IPS-NIHi7 (cell line): ENCODE results near the gene RAB11FIP4.

Experiments used
- DNase-seq: peaks from one replicate; pipeline ENCODE4 v3.0.0; 2012; ENCODE audit warnings: mixed read lengths; ENCODE audit errors: extremely low spot score

The RAB11FIP4 gene

DNA sequence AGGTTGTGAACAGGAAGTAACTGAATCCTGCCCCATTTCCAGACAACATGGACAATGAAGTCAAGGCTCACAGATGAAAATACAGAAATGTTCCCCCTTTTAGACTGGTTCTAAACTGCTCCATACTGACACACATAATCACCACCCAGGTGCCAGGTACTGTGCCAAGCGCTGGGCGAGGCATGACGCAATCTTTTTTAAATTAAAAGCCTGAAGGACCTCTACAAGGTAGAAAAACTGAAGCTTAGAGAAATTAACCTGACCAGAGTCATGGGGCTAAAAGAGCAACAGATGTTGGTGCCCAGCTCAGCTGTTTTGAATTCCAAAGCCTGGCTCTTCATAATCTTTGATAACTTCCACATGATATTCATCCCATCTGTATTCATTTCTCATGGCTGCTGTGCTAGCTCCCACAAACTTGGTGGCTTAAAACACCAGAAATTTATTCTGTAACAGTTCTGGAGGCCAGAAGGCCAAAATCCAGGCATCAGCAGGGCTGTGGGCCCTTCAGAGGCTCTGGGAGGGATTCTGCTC lies 4.9 kb upstream of the RAB11FIP4 start:
- DNase-seq, result no peak

GRCh38 chr17:31387438-31387837 lies 4.0 kb upstream of the RAB11FIP4 start:
- no peak for DNase-seq

DNA sequence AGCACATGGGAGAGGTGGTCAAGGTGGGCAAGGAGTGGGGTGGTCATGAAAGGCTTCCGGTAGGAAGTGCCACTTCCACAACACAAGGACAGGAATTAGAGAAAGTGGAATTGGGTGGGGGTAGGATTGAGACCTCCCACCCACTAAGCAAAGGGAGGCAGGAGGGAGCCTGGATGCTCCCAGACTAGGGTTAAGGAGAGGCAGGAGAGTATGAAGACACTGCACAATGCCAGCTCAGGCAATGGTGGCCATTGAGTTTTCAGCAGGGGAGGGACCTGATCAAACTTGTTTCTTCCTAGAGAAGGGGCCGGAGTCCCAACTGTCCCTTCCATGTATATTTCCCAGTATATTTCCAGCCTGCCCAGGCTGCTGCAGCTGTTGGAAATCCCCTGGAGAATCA lies 3.1 kb upstream of the RAB11FIP4 start:
- DNase-seq, result no peak

DNA sequence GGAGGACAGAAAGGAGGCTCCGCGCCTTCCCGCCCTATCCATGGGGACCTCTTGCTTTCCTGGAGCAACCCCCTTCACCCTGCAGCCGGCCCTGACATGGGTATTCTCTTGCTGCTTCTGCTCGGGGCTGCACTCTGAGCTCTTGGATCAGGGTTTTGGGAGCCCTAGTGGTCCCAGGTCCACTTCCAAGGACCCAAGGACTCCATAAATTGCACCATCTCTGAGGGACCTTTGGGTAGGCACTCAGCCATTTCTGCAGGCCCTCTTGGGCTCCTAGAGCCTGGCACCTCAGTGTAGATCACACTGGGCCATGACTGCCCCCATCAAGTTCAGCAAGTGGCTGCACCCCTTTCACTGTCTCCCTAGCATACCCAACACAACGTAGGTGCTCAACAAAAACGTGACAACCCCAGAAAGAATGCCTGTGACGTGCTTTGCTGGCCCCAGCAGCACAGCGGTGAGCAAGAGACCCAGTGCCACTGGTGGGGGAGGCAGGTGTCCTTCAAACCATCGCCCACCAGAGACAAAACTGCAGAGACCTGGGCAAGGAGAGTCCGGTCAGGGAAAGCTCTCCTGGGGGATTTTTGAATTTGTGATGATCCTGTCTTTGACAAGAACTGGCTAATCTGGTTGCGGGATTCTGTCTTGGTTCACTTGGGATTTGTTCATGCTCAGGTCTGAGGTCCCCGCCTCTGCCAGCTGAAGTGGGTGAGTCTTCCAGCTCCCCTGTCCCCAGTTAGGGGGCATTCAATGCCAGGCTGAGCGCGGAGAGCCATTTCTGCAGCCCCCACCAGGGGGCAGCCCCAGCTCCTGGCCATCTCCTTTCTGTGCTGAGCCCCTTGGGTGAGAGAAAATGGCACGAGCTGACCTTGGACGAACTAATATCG lies 2.5 kb upstream of the RAB11FIP4 start:
- peak; percentile 80 for DNase-seq

- DNase-seq, result no peak
These were observed 1.7 kb upstream of the RAB11FIP4 start for GRCh38 chr17:31389657-31390381.

- no peak for DNase-seq
These were observed 1.1 kb upstream of the RAB11FIP4 start for GRCh38 chr17:31390426-31390747.

DNA sequence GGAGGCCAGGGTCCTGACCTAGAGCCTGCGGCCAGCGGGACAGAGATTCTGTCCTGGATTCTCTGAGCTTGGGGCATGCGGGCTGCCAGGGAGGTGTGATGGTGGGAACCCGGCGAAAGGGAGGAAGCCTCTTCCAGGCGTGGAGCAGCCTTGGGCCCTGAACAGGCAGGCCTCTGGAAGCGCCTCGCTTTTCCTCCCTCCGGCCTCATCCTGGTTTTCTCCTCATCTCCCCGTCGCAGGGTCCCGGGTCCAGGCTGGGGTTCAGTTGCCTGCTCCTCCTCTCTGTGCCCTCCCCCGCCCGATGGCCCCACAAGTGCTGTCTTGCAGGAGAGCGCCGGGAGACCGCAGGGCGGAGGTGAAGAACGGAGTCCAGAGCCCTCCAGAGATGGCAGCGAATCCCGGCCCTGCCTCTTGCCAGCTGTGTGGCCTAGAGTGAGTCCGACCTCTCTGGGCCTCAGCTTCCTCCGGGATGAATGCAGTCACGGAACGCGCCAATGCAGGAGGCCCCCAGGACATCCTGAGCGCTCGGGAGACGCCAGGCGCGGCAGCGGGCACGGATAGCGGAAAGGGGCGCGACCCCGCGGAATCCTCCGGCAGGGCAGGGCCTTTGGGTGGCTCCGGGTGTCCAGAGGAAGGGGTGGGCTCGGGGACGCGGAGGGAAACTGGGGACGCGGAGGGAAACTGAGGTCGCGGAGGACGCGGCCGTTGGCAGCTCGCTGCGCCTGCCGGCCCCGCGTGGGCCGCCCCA lies 553 bp upstream of the RAB11FIP4 start:
- no peak for DNase-seq

DNA sequence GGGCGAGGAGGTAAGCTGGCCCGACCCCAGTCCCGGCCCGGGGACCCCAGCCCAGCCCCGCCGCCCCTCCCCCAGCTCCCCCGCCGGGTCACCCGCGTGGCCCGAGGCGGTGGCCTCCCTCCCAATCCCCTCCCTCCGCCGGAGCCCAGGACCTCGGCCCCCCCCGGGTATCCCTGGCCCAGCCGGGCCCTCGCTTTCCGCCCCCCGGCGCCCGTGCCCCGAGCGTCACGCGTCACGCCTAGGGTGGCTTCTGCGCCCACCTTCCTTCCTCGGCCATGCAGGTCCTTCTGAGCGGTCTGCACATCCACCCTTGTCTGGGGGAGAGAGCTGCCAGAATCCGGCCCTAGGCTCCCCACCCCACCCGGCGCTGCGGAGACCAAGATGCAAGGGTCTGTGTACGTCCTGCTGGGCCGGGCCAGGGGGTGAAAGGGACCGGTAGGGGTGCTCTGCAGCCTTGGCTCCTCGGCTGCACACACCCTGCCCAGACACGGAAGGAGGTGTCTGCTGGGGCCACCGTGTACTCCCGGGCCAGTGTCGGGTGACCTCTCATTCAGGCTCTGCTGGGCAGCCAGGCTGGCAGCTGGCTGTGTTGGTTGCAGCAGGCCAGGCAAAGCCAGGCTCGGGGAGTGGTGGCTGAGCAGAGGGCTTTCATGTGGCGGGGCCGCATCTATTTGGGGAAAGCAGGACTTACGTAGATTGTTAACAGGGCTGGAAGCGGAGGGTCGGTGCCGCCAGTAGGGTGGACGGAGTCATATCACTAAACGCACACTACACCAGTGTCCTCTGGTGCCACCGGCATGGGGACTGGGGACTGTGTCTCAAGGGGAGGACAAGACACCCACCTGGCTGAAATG lies 754 bp downstream of the RAB11FIP4 start:
- DNase-seq, result no peak

- DNase-seq, result no peak
These were observed 1.6 kb downstream of the RAB11FIP4 start for GRCh38 chr17:31392856-31393748.

DNA sequence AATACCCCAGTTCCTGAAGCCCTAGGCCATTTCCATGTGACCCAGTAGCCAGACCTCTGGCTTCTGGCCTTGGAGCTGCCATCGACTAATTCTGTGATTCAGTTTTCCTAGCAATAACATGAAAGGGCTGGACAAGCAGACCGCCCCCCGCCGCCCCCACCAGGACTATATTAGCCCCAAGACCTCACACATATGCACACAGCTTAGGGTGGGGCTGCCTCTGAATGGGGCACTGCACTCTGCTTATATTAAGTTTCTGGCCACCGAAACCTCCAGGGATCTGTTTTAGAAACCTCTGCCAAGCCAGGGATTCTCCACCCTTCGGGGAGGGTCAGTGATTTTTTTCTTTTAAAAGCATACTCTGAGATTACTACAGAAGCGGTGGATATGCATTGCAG lies 2.3 kb downstream of the RAB11FIP4 start:
- no peak for DNase-seq

- peak; percentile 83 for DNase-seq
These were observed 3.1 kb downstream of the RAB11FIP4 start for GRCh38 chr17:31394544-31394943.

GRCh38 chr17:31397256-31397939 lies 5.9 kb downstream of the RAB11FIP4 start:
- no peak for DNase-seq

DNA sequence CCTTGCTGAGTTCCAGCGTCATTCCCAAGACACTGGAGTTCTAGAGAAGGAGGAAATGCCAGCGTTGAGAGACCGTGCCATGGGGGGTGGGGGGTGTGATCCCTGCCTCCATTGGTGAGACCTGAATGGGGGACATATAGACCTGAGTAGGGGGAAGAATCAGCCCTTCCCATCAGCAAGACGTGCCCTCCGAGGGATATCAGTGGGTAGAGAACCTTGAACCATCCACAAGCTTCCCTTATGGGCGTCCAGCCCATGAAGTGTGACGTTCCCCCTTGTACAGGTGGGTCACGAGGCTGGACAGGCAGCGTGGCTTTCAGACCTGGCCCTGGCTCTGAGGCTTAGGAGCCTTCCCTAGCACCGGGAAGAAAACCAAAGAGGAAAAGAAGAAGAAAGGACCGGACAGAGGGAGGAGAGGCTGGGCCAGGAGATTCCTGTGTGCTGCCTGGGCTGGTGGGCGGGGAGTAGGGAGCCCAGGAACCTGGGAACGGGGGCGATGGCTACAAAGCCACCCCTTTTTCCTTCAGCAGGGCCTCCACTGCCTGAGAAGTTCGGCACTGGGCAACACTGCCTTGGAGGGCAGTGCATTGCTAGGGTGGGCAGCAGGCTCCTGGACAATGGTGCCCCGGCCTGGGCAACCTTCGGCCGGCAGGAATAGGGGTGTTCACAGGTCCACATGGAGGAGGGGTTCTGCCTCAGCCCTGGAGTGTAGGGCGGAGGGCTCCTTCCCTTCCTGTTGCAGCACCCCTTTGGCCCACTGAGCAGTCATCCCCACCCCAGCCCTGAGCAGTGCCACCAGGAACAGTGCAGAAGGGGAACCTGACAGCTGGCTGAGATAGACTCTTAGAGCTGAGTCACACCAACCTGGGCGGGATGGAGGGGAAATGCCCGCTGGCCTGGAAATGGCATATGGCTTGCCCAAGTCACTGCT lies 7.2 kb downstream of the RAB11FIP4 start:
- no peak for DNase-seq

DNA sequence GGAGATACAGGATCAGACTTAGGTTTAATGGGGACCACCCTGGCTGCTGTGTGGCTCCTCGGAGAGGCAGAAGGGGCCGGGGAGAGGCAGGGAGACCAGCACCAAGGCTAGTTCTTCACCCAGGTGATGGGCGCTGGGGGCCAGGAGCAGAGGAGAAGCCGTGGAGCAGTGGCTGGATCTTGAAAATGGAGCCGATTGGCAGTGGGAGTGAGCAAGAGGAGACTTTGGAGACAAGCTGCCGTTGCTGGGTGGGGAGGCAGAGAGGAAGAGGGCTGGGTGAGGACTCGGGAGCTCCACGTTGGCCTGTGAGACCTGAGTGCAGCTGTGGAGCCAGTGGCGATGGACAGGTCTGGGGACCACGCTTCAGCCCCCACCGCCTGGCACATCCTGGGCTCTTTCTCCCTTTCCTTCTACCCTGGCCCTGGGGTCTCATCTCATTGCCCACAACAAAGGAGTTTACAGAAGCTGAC lies 9.0 kb downstream of the RAB11FIP4 start:
- DNase-seq, result no peak

- DNase-seq, result no peak
These were observed 10.2 kb downstream of the RAB11FIP4 start for GRCh38 chr17:31401456-31402254.

DNA sequence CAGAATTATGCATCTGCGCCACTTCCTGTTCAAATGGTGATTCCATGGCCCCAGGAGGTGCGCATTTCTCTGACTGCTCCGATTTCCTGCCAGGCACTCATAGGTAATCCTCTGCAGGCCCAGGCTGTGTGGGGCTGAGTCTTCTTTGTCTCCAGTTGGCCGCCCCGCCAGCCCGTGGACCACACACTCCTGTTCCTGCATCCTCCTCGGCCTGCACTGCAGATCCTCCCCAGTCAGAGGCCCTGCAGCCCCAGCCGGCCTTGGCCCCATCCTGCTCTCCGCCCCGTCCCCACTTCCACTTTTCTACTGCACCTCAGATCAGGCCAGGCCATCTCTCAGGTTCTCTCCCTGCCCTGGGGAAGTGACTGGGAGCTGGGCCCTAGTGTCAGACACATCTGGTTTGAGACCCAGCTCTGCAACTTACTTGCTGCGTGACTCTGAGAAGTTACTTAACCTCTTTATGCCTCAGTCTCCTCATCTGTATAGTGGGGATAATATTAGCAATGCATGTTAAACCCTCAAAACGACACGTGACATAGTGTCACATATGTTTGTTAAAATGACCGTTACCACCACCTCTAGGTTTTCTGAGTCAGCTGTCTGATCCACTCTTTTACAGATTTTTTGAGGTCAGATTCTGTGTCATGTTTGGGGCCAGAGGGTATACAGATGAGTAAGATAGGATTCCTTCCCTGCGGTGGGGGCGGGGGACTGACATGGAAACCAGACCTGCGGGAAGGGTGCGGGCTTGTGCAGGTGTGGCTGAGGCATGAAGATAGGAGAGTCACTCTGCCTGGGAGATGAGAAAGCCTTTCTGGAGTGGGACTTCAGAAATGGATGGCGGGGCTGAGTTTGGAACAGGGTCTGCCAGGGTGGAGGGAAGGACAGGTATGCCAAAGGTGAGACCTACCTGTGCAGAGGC lies 12.8 kb downstream of the RAB11FIP4 start:
- DNase-seq, result no peak
